ENCODE data around the gene BCAS3.
"Not testable (repeated sequence)": the region's sequence is repeated elsewhere in the genome, so short reads cannot be mapped to it uniquely, and the experiment has no call there.

BCAS3 gene

DNA sequence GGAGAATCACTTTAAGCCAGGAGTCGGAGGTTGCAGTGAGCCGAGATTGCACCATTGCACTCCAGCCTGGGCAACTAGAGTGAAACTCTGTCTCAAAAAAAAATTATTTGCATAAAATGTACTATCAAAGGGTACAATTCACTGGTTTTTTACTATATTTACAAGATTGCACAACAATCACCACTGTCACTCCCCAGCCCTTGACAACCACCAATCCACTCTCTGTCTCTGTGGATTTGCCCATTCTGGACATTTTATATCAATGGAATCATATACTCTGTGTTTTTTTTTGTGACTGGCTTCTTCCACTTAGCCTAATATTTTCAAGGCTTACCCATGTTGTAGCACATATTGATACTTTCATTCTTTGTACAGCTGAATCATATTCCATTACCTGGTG is 740.8 kb downstream of the BCAS3 start:
- DNase-seq = no peak

DNA sequence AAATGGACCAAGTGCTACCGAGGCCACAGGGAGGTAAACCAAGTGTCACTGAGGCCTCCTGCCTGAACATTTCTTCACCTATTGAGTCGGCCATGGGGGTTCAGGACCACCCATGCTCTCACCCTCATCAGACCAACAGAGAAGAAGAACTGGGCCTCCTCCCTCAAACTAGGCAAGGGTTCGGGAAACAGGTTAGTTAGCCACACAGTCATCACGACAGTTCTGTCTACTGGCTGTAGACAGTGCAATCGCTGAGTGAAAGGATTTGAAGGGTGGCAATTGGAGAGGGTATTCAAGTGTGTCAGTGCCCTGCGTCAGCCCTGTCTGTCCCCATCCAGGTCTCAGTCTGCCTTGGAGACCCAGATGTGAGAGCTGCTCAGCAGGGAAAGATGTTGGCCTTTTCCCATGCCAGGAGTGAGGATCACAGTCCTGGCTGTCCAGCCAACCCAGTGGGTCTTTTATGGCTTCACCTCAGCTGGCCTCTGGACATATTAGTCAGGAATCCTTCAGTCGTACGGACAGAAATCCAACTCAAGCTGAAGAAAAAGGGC is 741.9 kb downstream of the BCAS3 start:
- DNase-seq = no peak

DNA sequence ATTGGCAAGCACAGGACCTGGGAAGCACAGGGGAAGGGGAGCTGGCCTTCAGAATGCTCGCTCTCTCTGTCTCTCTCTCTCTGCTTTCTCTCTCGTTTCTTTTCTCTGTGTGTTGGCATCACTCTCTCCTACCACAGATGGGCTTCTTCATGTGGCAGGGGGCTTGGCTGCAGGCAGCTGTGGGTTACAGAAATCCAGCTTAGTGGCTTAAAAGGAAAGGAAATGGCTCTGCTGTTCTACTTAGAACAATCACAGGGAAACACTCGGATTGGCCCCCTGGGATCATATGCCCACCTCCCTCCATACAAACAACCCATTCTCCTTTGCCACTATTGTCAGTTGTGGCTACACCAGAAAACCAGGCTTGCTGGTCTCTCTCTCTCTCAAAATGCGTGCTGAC is 742.4 kb downstream of the BCAS3 start:
- DNase-seq = no peak

DNA sequence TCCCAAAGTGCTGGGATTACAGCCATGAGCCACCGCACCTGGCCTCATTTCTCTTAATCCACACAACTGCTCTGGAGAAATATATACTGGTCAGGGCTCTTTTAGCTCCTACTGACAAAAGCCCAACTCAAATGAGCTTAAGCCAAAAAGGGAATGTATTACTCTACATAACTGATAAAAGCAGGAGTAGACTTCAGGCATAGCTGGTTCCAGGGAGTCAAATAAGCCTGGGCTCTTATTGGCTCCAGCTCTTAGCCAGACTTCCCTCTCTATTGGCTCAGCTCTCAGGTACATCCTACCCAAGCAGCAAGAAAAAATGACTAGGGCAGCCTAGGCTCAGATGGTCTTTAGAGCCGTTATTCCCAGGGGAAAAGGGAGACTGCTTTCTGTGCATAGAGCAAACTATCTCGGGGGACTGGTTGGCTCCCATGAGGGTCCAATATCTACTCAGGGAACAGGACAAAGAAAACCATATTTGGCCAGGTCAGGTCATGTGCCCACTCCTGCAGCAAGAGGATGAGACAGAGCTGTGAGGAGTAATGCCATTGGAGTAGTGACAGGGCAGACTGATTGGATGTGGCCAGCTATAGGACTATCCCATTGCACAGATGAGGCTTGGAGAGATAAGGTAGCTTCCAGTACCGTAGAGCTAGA is 743.2 kb downstream of the BCAS3 start:
- no peak for DNase-seq

DNA sequence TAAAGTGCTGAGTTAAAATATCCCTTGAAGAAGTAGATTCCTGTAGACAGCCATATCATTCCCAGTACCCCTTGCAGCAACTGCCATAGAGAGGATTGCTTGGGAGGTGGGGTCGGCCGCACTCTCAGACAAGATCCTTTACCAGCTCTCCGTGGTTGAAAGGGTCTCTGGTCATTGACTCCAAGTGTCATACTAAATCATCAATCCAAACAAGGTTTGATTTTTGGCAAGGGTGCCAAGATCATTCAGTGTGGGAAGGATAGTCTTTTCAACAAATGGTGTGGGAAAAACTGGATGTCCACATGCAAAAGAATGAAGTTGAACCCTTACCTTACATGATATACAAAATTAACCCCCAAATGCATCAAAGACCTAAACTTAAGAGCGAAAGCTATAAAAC is 743.8 kb downstream of the BCAS3 start:
- no peak for DNase-seq

DNA sequence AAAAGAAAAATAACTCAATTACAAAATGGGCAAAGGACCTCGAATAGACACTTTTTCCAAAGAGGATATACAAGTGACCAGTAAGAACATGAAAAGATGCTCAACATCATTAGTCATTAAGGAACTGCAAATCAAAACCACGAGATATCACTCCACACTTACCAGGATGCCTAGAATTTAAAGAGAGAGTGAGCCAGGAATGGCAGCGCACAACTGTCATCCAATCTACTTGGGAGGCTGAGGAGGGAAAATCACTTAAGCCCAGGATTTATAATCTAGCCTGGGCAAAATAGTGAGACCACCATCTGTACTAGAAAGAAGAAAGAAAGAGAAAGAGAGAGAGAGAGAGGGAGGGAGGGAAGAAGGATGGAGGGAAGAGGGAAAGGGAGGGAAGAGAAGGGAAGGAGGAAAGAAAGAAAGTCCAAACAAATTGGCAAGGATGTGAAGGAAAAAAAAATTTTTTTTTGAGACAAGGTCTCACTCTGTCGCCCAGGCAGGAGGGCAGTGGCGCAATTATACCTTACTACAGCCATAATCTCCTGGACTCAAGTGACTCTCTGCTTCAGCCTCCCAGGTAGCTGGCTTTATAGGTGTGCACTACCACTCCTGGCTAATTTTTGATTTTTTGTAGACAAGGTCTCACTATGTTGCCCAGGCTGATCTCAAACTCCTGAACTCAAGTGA is 744.6 kb downstream of the BCAS3 start:
- DNase-seq = no peak

DNA sequence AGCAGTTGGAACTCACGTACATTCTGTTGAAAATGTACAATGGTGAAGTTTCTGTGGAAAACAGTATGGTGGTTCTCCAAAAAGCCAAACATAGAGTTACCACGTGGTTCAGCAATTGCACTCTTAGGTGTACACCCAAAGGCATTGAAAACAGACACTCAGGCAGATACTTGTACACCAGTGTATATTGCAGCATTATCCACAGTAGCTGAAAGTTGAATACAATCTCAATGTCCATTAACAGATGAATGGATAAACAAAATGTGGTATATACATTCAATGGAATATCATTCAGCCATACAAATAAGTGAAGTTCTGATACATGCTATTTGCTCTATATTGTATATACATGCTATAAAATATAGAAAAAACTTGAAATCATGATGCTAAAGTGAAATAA is 745.2 kb downstream of the BCAS3 start:
- DNase-seq = no peak

DNA sequence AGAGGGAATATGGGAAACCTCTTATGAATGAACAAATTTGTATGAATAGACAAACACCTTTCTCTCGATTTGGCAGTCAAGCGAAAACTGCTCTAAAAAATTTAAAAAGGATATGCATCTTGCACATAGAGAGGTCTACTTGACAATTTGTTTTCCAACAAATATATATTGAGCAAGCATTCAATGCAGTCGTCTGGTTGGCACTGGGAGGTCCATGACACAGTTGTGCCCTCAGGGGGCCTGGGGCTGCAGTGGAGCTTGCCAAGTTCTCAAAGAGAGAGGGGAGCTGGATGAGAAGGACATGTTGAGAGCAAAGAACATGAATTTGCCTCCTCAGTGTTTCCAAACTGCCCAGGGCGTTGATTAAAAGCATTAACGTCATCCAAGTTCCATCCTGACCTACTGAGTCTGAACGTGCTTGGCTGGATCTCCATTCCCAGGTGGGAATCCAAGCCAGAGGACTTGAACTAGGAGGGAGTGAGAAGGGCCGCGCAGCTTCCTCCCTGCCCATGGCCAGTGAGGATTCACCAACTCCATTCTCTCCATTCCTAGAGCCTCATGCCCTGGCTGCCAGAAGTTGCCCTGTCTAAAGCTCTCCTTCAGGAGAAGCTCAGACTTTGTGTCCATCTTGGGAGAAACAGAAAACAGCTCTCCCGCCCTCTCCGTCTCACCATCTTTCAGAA is 746.5 kb downstream of the BCAS3 start:
- no peak for DNase-seq

DNA sequence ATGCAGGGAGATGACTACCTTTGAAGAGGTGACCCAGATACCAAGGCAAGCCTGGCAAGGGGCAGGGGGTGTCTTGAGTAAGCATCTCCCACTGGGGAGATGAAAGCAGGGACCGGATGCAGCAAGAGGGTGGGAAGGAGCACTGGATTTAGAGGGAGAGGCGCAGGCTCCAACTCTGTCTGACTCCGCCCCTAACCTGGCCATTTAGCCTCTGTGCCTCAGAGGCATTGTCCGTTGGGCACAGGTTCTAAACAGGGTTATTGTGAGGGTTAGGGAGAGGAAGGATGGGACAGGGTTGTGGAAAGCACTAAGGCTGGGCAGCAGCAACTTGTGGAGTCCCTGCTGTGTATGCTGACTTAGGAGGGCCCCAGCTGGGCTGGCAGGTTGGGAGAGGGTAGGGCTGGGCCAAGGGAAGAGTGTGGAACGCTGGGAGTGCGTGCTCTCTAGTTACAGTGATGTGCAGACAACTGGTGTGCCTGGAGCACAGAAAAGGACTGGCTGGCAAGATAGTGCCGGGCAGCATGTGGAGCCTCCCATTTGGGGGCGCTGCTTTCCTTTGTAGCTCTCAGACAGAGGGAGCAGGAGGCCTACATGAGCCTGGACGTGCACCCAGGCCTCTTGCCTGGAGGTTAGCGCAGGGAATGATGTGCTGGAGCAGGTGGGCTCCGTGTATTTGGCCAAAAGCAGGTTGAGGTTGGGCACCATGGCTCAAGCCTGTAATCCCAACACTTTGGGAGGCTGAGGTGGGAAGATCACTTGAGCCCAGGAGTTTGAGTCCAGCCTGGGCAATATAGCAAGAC is 748.2 kb downstream of the BCAS3 start:
- no peak for DNase-seq

DNA sequence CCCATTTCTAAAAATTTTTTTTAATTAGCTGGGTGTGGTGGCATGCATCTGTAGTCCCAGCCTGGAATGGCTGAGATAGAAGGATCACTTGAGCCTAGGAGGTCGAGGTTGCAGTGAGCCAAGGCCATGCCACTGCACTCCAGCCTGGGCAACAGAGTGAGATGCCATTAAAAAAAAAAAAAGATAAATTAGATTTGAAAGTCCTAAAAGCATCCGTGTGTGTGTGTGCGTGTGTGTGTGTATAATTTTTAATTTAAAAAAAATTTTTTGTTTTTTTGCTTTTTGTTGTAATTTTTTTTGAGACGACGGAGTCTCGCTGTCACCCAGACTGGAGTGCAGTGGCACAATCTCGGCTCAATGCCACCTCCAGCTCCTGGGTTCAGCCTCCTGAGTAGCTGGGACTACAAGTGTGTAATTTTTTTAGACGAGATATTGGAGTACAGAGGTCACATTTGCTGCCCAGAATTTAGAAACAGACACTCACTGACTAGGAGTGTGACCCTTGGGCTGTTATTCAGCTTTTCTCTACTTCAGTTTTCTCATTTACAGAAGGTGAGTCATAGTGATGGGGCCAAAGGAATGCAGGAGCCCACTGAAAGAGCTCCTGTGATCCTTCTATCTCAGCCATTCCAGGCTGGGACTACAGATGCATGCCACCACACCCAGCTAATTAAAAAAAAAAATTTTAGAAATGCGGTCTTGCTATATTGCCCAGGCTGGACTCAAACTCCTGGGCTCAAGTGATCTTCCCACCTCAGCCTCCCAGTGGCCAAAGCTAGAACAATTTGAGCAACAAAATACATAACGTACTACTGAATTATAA is 749.0 kb downstream of the BCAS3 start:
- no peak for DNase-seq

DNA sequence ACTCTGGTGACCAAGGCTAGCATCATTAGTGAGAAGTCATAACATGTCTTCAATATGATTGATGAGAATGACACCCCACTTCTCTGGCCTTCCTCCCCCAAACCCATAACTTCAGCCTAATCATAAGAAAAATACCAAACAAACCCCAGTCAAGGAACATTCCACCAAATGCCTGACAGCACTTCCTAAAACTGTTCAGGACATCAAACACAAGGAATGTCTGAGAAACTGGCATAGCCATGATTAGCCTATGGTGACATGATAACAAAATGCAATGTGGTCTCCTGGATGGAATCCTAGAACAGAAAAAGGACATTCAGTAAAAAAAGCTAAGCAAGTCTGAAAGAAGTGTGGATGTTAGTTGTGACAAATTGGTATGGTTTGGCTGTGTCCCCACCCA is 749.9 kb downstream of the BCAS3 start:
- no peak for DNase-seq

DNA sequence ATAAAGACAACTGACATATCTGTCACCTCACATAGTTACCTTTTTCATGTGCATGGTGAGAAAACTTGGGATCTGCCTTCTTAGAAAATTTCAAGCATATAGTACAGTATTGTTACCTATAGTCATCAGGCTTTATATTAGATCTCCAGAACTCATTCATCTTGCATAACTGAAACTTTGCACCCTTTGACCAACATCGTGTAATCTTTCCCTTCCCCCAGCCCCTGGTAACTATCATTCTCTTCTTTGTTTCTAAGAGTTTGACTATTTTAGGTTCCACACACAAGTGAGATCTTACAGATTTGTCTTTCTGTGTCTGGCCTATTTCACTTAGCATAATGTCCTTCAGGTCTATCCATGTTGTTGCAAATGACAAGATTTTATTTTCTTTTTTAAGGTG is 751.6 kb downstream of the BCAS3 start:
- DNase-seq = no peak

DNA sequence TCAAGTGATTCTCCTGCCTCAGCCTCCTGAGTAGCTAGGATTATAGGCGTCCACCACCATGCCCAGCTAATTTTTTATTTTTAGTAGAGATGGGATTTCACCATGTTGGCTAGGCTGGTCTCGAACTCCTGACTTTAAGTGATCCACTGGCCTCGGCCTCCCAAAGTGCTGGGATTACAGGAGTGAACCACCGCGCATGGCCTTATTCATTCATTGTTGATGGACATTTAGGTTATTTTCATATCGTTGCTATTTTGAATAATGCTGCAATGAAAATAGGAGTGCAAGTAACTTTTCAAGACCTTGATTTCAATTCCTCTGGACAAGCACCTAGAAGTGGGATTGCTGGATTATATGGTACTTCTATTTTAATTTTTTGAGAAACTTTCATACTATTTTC is 752.2 kb downstream of the BCAS3 start:
- not testable (repeated sequence) for DNase-seq

DNA sequence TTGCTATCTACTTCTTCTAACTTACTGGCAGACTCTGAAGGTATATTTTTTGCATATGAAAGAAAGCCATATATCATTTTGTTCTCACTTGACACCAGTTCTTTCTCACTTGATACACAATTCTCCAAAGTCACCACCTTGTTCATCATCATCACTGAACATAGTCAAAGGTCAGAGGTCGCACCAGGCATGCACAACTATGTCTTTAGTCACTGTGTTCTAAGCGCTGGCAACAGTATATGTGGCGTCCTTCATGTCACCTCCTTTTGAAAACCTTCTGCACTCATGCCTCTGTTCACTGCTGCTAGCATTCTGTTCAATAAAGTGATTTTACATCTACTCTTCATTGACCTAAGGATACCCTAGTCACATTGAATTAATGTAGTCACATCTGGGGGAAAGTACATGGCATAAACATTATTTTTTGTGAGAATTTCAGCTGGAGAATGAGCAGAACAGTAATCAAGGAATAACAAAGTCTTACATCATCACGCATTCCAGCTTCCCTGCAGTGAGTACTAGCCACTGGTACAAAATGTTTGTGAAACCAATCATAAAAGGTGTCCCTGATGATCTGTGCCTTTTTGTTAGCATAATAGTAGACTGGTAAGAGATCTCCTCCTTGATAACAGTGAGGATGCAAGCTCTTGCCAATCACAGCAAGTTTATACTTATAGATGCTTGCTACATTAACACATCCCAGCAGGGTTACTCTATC is 754.1 kb downstream of the BCAS3 start:
- DNase-seq = no peak

DNA sequence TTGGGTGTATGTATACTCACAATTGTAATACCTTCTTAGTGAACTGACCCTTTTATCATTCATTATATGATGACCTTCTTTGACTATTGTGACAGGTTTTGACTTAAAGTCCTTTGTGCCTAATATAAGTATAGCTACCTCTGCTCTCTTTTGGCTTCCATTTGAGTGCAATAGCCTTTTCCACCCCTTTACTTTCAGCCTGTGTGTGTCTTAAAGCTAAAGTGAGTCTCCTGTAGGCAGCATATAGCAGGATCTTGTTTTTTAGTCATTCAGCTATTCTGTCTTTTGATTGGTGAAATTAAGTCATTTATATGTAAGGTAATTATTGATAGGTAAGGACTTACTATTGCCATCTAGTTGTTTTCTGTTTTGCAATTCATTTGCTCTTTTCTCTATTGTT is 758.6 kb downstream of the BCAS3 start:
- DNase-seq = no peak

DNA sequence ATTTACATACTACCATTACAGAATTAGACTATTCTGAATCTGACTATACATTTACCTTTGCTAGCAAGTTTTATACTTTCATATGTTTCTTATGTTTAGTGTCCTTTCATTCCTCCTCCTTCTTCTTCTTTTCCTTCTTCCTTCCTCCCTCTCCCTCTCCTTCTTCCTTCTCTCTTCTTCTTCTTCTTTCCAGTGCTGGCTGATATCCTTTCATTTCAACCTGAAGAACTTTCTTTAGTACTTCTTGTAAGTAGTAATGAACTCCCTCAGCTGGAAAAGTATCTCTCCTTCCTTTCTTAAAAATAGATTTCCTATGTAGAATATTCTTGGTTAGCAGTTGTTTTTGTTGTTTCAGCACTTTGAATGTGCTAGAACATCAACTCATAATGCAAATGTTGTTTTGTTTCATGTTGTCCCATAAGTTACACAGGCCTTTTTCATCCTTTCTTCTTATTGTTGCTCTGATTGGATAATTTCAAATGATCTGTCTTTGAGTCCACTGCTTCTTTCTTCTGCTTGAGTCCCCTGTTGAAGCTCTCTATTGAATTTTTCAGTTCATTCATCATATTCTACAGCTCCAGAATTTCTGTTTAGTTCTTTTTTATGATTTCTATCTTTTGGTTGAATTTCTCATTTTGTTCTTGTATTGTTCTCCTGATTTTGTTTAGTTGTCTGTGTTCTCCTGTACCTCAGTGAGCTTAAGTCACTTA is 759.5 kb downstream of the BCAS3 start:
- no peak for DNase-seq

DNA sequence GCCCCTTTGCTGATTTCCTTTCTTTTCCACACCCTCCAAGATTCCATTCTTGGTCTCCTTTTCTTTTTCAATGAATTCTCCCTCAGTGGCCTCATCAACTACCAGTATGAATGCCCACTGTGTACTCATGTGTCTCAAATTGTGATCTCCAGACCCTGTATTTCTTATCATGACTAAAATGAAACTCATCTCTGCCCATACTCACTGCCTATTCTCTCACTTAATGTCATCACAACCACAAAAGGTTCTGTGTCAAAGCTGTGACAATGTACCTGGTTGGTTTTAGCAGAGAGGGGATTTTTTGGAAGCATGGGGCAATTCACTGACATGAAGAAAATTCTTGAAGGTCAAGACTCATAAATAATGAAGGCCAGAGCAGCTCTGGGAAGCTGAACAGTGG is 763.0 kb downstream of the BCAS3 start:
- DNase-seq = no peak

DNA sequence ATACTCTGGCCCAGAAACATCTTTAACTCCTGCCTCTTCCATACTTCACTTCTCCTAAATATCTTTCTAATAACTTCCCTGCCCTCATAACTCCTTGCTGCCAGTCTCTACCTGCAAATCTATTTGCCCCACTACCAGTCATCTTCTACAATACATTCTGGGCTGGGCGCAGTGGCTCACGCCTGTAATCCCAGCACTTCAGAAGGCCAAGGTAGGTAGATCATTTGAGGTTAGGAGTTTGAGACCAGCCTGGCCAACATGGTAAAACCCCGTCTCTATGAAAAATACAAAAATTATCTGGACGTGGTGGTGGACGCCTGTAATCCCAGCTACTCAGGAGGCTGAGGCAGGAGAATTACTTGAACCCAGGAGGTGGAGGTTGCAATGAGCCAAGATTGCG is 763.9 kb downstream of the BCAS3 start:
- DNase-seq = not testable (repeated sequence)

DNA sequence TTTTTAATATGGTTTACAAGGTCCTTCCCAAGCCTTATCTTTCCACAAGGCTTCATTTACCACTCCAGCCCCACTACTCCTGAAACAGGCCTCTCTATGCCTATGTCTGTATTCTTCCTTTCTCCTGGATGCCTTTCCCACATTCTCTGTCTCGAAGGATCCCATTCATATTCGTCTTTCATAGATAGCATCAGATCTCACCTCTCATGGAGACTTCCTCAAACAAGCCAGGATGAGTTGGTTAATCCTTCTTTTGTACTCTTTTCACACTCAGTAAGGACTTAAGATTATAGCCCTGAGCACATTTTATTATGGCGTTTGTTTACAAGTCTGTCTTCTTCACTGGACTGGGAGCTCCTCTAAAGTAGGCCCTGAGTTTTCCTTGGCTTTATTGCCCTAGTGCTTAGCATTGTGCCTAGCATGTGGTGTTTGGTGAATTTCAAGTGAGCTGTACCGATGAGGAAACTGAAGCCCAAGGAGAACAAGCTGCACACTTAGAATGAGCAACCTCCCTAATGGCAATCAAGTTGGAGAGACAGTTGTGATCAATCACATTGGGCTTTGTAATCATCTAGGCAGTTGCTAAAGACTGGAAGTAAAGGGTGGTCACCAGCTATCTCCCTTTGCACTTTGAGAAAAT is 764.6 kb downstream of the BCAS3 start:
- DNase-seq = no peak
